ENCODE data around the gene POLN.

- TF ChIP-seq MAX (IDR thresholded peaks at IDR 0.05; ENCODE audit: low read depth, low read length): no peak
- TF ChIP-seq MYC (IDR thresholded peaks at IDR 0.05; ENCODE audit: low read depth, low read length): no peak
Observed at GRCh38 chr4:2263926-2264321, 22.0 kb upstream of the POLN start.
